ENCODE measurements around the gene MAP2K2.

The MAP2K2 gene

DNA sequence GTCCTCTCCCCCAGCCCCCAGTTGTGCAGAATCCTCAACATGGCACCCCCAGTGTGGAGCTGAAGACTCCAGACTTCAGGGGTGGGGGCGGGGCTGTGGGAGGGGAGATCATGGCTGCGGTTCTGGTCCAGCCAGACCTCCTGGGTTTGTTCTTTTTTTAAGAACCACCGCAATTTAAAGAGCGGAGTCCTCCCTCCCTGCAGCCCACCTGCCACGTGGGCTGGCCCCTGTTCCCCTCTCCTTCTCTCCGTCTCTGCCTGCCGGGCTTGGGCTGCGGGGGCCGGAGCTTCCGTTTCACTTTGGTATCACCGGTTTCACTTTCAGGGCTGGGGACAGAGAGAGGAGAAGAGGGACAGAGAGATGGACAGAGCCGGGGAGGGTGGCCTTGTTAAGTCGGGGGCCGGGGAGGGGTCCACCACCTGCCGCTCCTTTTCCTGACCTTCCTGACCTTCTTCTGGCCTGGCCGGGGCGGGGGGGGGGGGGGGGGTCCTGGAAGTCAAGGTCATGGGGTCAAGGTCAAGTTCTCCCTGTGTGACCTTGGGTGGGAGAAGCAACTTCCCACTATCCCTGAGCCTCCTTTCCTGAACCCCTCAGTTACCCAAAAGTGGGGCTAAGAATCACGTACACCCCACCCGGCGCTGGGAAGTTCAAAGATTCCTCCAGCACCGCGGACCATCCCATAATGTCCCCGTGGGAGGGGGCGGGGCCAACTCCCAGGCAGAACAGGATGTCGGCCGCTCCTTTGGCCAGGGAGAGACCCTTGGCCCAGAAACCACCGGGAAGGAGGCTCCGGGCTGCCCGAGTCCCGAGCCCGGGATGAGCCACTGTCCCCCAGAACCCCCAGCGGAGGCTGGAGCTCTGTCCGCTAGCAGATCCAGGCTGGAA, 45.9 kb downstream of the MAP2K2 start:
- DNase-seq (ENCODE audit: low spot score) = peak; percentile 47

DNA sequence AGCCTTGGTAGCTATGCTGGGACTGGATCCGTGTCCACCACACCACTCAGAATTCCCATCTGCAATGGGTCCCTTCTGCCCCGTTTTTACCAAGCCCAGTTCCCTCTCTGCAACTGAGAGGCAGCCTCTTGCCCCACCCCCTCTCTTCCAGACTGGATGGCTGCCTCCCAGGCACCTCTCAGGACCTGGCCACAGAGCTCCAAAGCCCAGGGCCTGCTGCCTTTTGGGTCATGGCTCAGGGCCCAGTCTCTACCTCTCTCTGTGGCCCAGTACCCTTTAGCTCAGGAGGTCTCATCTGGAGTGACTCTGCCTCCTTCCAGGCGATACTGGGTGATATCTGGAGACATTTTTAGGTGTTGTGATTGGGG, 46.9 kb downstream of the MAP2K2 start:
- DNase-seq (ENCODE audit: low spot score) = no peak

DNA sequence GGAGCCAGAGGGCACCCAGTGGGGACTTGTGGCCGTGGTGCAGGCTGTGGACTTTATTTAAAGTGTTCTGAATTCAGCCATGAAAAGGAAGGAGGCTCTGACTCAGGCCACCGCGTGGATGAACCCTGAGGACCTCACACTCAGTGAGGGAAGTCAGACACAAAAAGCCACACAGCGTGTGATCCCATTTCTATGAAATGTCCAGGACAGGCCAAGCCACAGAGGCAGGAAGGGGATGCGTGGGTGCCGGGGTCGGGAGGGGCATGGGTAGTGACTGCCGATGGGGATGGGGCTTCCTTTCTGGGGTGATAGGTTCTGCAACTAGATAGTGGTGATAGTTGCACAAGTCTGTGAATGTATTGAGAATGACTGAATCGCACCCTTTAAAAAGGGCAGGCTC, 48.5 kb downstream of the MAP2K2 start:
- no peak for DNase-seq (ENCODE audit: low spot score)

DNA sequence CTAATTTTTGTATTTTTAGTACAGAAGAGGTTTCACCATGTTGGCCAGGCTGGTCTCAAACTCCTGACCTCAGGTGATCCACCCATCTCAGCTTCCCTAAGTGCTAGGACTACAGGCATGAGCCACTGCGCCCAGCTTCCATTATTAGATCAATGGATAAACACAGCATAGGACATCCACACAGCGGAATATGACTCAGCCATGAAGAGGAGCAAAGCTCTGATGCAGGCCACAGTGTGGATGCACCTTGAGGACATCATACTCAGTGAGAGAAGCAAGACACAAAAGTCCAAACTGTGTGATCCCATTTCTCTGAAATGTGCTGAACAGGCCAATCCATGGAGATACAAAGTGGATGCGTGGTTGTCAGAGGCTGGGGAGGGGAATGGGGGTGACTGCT, 52.3 kb downstream of the MAP2K2 start:
- no peak for DNase-seq (ENCODE audit: low spot score)

DNA sequence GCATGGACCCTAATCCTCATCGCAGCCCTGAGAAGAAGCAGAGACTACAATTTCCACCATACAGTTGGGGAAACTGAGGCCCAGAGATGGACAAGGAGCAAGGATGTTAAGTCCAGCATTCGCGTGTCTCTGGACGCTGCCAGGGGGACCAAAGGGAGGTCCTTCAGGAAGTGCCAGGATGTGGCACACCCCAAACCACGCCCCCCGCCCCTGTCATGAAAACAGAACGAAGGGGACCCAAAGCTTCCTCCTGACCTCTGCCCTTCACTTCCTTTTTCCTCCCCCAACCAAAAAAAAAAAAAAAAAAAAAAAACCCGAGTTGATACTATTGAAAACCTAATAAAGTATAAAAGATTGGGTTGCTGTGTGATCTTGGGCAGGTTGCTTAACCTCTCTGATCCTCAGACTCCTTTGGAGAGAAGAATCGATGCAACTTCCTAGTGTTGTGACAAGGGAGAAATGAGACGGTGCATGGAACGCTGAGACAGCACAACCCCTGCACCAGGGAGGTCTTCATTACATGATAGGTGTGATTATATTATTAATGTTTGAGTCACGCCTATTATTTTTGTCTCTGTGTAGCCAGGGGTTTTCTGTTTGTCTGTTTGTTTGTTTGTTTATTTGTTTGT, 54.5 kb downstream of the MAP2K2 start:
- no peak for DNase-seq (ENCODE audit: low spot score)

DNA sequence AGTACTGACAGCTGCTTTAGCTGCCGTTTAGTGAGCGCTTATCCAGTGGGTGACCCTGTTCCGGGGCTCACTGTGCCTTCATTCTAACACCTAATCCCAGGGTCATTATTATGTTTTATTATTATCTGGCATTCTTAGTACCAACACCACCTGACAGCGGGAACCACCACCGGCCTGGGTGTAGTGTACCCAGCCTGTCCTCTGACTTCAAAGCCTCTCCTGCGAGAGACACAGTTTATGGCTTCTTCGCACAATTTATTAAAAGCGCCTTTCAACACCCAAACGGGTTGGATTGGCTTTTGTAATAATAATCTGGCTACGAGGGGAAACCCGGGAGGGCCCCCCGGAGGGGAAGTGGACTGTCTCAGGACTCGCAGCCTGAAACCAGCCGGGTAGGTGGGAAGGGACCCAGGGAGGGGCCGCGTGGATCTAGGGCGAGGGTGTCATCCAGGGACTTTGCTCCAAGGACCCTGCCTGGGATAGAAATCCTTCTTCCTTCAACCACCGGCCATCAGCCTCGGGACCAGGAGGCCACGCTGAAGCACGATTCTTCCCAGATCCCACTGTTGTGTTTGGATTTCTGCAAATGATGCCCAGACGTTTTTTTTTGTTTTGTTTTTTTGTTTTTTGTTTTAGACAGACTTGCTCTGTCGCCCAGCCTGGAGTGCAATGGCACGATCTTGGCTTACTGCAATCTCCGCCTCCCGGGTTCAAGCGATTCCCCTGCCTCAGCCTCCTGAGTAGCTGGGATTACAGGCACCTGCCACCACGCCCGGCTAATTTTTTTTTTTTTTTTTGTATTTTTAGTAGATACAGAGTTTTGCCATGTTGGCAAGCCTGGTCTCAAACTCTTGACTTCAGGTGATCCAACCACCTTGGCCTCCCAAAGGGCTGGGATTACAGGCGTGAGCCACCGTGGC, 55.6 kb downstream of the MAP2K2 start:
- peak; percentile 60 for DNase-seq (ENCODE audit: low spot score)

DNA sequence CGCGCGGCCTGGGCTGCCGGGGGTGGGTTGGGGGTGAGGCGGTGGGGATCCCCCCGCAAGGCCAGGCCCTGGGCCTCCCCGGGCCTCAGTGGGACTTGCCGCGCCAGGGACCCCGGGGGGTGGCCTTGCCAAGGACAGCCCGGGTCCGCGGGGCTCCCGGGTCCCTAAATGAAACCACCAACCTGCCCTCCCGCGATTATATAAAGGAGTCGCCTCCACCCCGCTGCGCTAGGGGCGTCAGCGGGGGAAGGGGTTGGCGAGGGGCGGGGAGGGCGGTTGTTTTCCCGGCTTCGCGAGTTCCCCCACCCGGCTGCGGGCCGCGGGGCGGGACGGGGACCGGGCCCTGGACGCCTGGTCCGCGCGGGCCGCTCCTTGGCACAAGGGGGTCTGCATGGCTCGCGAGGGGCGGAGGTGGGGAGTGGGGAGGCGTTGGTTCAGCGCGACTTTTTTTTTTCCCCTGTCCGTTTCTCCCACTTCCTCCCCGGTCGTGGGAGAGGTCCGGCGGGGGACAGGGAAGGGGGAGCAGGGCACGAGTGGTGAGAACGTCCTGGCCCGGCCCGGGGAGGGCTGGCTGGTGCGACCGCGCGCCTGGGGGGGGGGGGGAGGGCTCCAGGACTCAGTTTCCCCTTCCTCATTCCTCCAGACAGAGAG, 56.4 kb downstream of the MAP2K2 start:
- DNase-seq (ENCODE audit: low spot score) = no peak

DNA sequence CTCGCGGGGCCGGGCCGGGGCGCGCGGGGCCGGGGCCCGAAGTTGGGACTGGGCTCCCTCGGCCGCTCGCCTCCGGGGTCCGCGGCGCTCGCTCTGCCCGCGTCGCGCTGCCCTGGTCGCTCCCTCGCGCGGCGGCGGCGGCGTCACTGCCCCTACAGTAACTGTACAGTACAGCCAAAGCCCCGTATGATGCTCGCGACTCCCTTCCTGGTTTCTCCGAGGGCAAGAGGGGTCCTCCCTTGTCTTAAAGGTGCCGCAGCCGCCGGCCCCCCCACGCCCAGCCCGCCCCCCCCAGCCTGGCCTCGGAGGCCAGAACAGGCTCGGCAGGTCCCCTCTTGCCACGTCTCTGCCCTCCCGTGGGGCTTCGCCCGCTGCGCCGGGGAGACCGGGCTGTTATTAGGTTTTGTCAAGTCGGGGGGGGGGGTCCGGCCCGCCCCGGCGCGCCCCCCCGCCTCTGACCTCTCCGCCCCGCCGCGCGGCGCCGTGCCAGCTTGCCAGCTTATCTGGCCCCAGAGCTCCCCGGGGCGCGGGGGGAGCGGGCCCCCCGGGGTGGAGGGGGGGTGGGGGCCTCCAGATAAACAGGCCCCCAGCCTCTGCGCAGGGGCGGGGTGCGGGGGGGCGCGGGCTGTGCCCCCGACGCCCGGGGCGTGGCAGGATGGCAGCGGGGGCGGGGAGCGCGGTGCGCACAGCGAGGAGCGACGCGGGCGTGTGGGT, 57.1 kb downstream of the MAP2K2 start, which contains the start of gene ZBTB7A:
TSS of gene ZBTB7A (minus strand) at position 218 of the 714 bp plus-strand sequence. CDS start 11,667 bp downstream, outside the sequence.
- DNase-seq (ENCODE audit: low spot score) = peak; percentile 95

DNA sequence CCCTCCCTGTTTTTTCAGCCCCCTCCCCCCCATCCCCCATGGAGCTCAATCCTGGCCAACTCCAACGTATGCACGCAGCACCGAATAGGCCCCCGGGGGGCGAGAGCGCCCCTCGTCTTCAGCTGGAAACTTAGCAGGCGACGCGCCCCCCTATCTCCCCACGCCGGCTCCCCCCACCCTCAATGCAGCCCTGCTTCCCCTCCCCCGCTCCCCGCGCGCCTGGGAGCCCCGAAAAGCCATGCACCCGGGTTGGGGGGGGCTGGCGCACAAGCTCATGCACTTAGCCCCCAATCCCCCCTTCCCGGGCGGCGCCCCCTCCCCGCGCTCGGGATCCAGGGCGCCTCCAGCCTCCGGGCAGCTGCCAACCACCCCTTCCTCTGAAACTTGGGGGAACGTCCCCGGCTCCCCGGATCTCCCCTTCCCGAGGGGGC, 57.7 kb downstream of the MAP2K2 start:
- peak; percentile 75 for DNase-seq (ENCODE audit: low spot score)

DNA sequence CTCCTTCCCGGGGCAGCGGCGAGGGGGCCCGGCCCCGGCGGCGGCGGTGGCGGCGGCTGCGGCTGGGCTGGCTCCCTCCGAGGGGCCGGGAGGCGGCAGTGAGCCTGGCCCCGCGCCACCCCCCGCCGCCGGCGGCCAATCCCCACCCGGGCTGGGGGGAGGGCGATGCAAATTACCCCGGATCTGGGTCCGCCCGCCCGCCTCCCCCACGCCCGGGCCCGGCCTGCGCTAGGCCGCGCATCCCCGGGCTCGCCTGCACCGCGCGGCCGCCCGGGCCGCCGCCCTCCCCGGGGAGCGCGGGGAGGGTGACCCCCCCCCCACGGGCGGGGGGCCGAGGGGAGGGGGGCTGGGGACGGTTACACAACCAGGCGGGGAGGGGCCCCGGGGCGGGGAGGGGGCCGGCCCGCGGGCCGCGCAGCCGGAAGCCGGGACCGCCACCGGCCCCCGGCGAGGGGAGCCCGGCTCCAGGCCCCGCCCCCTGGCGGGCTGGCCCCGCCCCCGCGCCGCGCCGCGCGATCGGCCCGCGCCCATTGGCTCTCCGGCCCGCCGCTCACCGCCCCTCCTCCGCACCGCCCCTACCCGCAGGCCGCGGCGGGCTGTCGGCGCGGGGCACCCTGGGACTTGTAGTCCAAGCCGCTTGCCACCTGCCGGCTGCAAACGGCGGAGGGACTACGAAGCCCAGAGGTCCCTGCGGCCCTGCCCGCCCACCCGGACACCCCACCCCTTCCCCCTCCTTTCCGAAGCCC, 58.3 kb downstream of the MAP2K2 start:
- DNase-seq (ENCODE audit: low spot score) = peak; percentile 97

DNA sequence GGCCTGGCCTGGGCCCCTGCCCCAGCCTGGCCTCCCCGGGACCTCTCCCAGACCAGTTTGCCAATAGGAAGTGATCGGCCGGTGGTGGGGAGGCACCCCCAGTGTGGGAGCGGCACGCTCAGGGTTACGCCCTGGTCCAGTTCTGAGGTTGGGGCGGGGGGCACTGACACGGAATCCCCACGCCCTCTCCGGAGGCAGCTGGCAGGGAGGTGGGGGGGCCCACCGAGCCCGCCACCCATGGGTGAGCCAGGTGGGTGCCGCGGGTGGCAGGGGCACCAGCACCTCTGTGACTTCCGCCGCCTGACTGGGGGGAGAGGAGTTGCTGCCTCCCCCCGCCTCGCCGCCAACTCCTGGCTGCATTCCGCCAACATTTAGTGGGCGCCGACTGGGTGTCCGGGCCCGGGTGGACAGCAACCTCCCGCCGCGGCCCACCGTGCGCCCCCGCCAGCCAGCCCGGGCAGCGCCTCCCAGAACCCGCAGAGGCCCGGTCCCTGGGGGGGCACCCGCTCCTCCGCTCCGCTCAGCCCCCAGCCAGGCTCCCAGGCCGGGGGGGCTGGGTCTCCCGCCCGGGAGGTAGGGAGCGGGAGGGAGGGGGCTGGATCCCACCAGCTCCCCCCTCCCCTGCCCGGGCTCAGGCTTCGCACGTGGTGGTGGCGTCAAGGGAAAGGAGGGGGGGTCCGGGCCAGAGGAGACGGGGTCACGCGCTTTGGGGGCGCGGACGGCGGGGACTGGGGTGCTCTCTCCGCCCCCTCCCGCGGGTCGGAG, 59.2 kb downstream of the MAP2K2 start:
- DNase-seq (ENCODE audit: low spot score) = peak; percentile 50

DNA sequence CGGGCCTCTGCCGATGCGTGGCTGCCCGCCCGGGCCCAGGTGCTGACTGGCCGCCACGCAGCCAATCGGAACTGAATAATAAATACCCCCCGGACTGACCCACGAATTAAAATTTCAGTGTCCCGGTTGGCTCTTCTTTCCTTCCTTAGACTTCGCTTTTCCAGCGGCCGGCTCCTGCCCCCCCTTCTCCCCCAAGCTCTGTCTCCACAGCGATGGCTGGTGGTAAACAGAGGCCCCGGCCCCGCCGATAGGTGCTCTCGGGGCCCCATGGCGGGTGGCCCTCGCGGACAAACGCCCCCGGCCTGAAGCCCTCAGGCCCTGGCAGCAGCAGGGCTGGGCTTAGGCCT, 59.8 kb downstream of the MAP2K2 start:
- DNase-seq (ENCODE audit: low spot score) = no peak

DNA sequence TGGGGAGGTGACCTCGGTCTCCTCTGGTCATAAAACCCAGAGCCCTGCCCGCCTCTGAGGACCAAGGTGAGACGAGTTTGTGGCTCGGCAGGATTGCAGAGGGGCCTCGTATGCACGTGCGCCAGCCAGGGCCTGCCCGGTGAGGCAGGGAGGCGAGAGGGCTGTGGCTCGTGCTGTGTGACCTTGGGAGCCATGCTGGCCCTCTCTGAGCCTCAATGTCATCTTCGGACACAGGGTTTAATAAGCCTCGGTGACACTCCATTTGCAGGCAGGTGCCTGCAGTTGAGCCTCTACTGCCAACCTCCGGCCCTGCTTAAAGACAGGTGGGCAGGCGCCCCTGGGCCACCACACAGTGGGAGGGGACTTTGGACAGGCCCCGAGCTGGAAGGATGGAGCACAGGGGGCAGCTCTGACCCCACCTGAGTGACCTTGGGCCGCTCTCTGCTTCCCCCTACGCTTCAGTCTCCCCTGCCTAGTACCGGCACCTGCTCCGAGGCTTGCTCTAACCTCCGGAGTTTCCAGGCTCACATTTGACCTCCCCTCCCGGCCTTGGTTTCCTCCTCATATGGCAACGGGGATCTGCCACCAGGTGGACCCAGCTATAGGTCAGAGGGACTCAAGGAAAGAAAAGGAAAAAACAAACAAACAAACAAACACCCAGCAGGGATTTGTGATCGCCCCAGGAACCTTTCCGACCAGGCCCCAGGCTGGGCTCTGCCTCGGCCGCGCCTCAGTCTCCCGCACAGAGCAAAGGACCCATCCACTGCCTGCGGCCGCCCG, 60.4 kb downstream of the MAP2K2 start:
- DNase-seq (ENCODE audit: low spot score) = no peak

DNA sequence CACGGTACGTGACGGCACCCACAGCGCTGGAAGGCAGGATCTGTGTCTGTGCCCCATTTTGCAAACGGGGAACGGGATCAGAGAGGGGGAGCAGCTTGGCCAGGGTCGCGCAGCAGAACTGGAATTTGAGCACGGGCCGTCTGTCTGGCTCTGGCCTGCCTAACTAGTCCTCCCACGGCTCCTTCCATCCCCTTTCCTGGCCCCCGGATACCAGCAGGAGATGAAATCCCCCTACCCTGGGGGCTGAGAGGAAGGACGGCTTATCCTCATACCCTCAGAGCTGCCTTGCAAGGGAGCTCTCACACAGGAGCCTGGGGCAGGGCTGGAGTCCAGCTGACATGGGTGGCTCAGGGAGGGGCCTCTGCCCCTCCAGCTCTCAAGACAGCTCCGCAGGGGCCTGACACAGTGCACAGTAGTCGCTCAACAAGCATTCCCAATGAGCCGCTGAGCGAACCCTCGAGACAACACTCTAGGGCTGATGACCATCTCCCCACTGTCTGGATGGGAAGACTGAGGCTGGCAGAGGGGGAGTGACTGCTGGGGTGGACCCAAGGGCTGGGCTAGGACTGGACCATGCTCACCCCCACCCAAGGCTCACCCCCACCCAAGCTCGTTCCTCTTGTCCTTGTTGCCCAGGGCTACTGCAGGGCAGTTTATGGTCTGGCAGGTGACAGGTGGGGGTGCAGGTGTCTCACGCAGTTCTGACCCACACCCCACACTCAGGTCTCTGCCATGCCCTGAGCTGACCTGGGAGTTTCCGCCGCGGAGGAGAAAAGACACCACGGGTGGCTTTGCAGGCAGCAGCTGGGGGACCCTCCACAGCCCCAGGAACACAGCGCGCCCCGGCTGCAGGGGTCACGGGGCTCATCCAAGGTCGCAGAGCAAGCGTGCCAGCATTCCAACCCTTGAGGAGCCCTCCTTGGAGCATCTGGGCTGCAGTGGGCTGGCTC, 61.2 kb downstream of the MAP2K2 start:
- no peak for DNase-seq (ENCODE audit: low spot score)

DNA sequence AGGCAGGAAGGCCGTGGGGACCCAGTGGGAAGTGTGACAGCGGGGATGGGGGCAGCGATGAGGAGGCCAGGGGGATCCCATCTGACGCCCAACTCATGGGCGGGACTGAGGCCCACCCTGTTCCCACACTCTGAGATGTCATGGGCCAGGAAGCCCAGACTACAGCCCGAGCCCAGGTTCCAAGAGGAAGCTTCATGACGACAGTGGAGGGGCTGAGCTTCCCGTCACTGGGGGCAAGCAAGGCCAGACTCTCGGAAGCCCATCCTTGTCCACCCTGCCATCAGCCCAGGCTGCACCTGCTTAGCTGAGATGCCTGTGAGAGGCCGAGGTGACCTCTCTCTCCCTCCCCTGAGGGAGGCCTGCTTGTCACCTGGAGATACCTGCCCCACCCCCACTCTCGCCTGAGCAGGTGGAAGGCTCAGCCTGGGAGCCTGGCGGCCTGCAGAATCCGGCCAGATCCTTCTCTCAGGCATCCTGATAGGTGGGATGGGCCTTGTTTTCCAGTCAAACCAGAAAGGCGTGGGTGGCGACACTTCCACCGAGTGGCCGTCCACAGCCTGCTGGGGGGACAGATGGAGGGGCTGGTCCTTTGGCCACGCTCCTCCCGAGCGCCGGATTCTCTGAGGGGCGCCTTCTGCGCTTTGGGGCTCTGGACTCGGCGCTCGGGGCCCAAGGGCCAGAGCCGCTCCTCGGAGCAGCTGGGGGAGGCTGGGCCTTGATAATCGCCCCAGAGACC, 62.1 kb downstream of the MAP2K2 start:
- no peak for DNase-seq (ENCODE audit: low spot score)

DNA sequence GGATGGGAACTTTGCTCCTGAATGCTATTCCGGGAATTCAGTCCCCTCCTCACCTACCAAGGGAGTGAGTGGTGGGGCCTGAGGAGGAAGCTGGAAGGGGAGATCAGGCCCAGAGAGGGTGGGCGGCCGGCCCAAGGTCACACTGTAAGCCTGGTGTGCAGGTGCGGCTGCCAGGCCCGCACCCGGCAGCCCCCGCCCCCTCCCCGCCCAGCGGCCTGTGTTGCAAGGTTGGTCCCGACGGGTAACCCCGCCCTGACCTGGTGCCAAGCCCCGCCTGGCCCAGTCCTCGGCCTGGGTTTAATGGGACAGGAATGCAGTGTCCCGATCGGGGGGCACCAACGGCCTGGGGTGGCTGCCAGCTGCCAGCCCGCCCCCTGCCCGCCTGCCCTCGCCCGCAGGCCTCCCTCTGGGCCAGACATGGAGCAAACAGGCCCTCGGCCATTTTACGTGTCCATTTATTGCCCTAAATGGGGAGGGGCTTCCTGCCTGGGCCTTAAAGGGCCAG, 62.7 kb downstream of the MAP2K2 start:
- peak; percentile 55 for DNase-seq (ENCODE audit: low spot score)

DNA sequence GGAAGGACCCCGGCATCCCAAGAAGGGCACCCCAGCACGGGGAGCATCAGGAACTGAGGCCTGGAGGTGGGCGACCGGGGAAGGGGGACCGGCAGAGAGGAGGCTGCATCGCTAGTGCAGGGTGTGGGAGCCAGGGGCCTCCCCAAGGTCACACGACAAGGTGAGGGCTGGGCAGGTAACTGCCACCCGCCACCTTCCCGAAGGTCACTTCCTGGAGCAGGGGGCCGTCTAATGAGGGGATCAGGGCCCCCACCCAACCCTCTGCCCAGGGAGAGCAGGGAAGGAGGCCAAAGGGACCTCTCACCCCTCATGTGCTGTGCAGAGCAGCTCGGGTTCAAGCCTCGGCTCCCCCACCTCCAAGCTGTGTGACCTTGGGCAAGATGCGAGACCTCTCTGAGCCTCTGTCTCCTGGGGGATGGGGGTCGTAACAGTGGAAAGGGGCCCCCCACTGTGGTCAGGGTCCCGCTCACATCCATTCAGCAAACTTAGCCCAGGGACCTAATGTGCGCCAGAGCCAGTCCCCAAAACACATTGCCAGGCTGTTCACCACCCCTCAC, 63.2 kb downstream of the MAP2K2 start:
- DNase-seq (ENCODE audit: low spot score) = no peak

Measured in hematopoietic multipotent progenitor cell treated with erythropoietin and hydrocortisone succinate and interleukin-3 and kit ligand, for 17 days (in vitro differentiated cells).